ENCODE measurements around the gene MRPL34.

- TF ChIP-seq POLR2A (IDR thresholded peaks at IDR 0.05), result no peak
- TF ChIP-seq CTCF (IDR thresholded peaks at IDR 0.05), result no peak
These were observed 18.3 kb downstream of the MRPL34 start for GRCh38 chr19:17323964-17324332.
